ENCODE data around the gene CHIA. TPM values are rescaled to one million over a fixed set of nuclear protein-coding genes. Genes with fewer than 3 reads are reported as not detected.
"Not testable (repeated sequence)": the region's sequence is repeated elsewhere in the genome, so short reads cannot be mapped to it uniquely, and the experiment has no call there.

The CHIA gene
- total RNA-seq, 1 donor from 2014 or later: not detected

DNA sequence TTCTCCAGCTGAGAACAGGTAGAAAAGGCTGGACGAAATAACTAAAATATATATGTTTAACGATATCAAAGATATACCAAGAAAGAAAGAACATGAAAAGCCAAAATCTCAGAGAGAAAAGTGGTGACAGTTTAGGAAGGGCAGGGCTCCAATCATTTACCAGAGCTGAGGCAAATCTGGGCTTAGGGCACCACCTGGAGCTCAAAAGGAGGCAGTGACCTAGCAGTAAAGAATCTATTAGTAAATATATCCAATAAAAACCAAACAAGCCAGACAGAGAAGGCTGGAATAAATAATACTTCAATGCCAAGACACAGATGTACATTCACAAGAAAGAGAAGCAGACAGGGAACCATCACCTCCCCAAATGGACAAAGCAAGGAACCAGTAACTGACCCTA, 43.5 kb downstream of the CHIA start:
- no peak overlapping the region for H3K27ac Mint-ChIP-seq (ENCODE audit: unreplicated experiment)
- peak; percentile 22 for DNase-seq (ENCODE audit: low read depth)
- no peak overlapping the region for H3K4me3 Mint-ChIP-seq (ENCODE audit: unreplicated experiment)
- H3K27me3 Mint-ChIP-seq (ENCODE audit: low read depth, unreplicated experiment): peaks cover 2% of the 10 kb centered on the region
- H3K9me3 ChIP-seq (ENCODE audit: insufficient read depth, low read depth, low read length): no peaks in the 10 kb centered on the region
- no peak overlapping the region for H3K4me2 ChIP-seq (ENCODE audit: low read length)
- H3K9me3 Mint-ChIP-seq (ENCODE audit: unreplicated experiment): peaks cover 8% of the 10 kb centered on the region
- TF ChIP-seq EZH2 (IDR thresholded peaks at IDR 0.05; ENCODE audit: insufficient read depth, low read length): no peak
- TF ChIP-seq, protein P1, sequence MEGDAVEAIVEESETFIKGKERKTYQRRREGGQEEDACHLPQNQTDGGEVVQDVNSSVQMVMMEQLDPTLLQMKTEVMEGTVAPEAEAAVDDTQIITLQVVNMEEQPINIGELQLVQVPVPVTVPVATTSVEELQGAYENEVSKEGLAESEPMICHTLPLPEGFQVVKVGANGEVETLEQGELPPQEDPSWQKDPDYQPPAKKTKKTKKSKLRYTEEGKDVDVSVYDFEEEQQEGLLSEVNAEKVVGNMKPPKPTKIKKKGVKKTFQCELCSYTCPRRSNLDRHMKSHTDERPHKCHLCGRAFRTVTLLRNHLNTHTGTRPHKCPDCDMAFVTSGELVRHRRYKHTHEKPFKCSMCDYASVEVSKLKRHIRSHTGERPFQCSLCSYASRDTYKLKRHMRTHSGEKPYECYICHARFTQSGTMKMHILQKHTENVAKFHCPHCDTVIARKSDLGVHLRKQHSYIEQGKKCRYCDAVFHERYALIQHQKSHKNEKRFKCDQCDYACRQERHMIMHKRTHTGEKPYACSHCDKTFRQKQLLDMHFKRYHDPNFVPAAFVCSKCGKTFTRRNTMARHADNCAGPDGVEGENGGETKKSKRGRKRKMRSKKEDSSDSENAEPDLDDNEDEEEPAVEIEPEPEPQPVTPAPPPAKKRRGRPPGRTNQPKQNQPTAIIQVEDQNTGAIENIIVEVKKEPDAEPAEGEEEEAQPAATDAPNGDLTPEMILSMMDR (IDR thresholded peaks at IDR 0.05; ENCODE audit: insufficient read depth, low read depth, low read length): peak; percentile 52
- H3K79me2 ChIP-seq (ENCODE audit: insufficient read depth, low read length): no peaks in the 10 kb centered on the region
- no peaks in the 10 kb centered on the region for H3K36me3 ChIP-seq (ENCODE audit: insufficient read depth, low read length)
- H3K27ac ChIP-seq (ENCODE audit: low read depth, low read length): no peak overlapping the region
- H4K20me1 ChIP-seq (ENCODE audit: insufficient read depth, low read length): no peaks in the 10 kb centered on the region
- no peaks in the 10 kb centered on the region for H3K27me3 ChIP-seq (ENCODE audit: insufficient read depth, low read length)
- H3K4me3 ChIP-seq (ENCODE audit: insufficient read depth, low read depth, low read length): no peak overlapping the region
- H3K4me1 ChIP-seq (ENCODE audit: insufficient read depth, low read length): no peaks in the 10 kb centered on the region
- peaks cover 1% of the 10 kb centered on the region for H3K36me3 Mint-ChIP-seq (ENCODE audit: low read depth, unreplicated experiment)
- H3K4me1 Mint-ChIP-seq (ENCODE audit: low read depth, unreplicated experiment): no peaks in the 10 kb centered on the region
- no peak for FAIRE-seq
- no peak overlapping the region for H3K9ac ChIP-seq (ENCODE audit: low read length)
- no peak overlapping the region for H2AFZ ChIP-seq (ENCODE audit: low read depth, low read length)

DNA sequence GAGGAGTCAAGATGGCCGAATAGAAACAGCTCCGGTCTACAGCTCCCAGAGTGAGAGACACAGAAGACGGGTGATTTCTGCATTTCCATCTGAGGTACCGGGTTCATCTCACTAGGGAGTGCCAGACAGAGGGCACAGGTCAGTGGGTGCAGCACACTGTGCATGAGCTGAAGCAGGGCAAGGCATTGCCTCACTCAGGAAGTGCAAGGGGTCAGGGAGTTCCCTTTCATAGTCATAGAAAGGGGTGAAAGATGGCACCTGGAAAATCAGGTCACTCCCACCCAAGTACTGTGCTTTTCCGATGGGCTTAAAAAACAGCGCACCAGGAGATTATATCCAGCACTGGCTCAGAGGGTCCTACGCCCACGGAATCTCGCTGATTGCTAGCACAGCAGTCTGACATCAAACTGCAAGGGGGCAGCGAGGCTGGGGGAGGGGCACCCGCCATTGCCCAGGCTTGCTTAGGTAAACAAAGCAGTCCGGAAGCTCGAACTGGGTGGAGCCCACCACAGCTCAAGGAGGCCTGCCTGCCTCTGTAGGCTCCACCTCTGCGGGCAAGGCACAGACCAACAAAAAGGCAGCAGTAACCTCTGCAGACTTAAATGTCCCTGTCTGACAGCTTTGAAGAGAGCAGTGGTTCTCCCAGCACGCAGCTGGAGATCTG, 44.7 kb downstream of the CHIA start:
- not testable (repeated sequence) for DNase-seq (ENCODE audit: low read depth); H3K27ac Mint-ChIP-seq (ENCODE audit: unreplicated experiment); H2AFZ ChIP-seq (ENCODE audit: low read depth, low read length); H3K27me3 Mint-ChIP-seq (ENCODE audit: low read depth, unreplicated experiment); H3K9me3 Mint-ChIP-seq (ENCODE audit: unreplicated experiment); H3K36me3 ChIP-seq (ENCODE audit: insufficient read depth, low read length); H3K4me1 ChIP-seq (ENCODE audit: insufficient read depth, low read length); FAIRE-seq; H3K79me2 ChIP-seq (ENCODE audit: insufficient read depth, low read length); H3K4me3 ChIP-seq (ENCODE audit: insufficient read depth, low read depth, low read length); H4K20me1 ChIP-seq (ENCODE audit: insufficient read depth, low read length); H3K9me3 ChIP-seq (ENCODE audit: insufficient read depth, low read depth, low read length); H3K36me3 Mint-ChIP-seq (ENCODE audit: low read depth, unreplicated experiment); H3K4me1 Mint-ChIP-seq (ENCODE audit: low read depth, unreplicated experiment); H3K4me3 Mint-ChIP-seq (ENCODE audit: unreplicated experiment); H3K27me3 ChIP-seq (ENCODE audit: insufficient read depth, low read length); H3K4me2 ChIP-seq (ENCODE audit: low read length); H3K9ac ChIP-seq (ENCODE audit: low read length); H3K27ac ChIP-seq (ENCODE audit: low read depth, low read length)

DNA sequence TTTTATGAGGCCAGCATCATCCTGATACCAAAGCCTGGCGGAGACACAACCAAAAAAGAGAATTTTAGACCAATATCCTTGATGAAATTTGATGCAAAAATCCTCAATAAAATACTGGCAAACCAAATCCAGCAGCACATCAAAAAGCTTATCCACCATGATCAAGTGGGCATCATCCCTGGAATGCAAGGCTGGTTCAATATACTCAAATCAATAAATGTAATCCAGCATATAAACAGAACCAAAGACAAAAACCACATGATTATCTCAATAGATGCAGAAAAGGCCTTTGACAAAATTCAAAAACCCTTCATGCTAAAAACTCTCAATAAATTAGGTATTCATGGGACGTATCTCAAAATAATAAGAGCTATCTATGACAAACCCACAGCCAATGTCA, 48.2 kb downstream of the CHIA start:
- not testable (repeated sequence) for H3K9me3 ChIP-seq (ENCODE audit: insufficient read depth, low read depth, low read length); DNase-seq (ENCODE audit: low read depth); H3K9me3 Mint-ChIP-seq (ENCODE audit: unreplicated experiment); FAIRE-seq; H3K79me2 ChIP-seq (ENCODE audit: insufficient read depth, low read length); H3K27ac ChIP-seq (ENCODE audit: low read depth, low read length); H2AFZ ChIP-seq (ENCODE audit: low read depth, low read length); H3K9ac ChIP-seq (ENCODE audit: low read length); H3K36me3 Mint-ChIP-seq (ENCODE audit: low read depth, unreplicated experiment); H3K27ac Mint-ChIP-seq (ENCODE audit: unreplicated experiment); H4K20me1 ChIP-seq (ENCODE audit: insufficient read depth, low read length); H3K4me1 ChIP-seq (ENCODE audit: insufficient read depth, low read length); H3K4me3 Mint-ChIP-seq (ENCODE audit: unreplicated experiment); H3K27me3 Mint-ChIP-seq (ENCODE audit: low read depth, unreplicated experiment); H3K4me2 ChIP-seq (ENCODE audit: low read length); H3K36me3 ChIP-seq (ENCODE audit: insufficient read depth, low read length); H3K4me3 ChIP-seq (ENCODE audit: insufficient read depth, low read depth, low read length); H3K27me3 ChIP-seq (ENCODE audit: insufficient read depth, low read length); H3K4me1 Mint-ChIP-seq (ENCODE audit: low read depth, unreplicated experiment)

All from astrocyte (in vitro differentiated cells and primary cell).